ENCODE measurements around the gene TCF7L1.
A peak's percentile ranks its signal among the peaks of the same experiment; 100 is the strongest.
"Not testable (repeated sequence)": the region's sequence is repeated elsewhere in the genome, so short reads cannot be mapped to it uniquely, and the experiment has no call there.

Gene TCF7L1

GRCh38 chr2:85326406-85327159, 193.4 kb downstream of the TCF7L1 start:
- DNase-seq (ENCODE audit: low read depth): no peak

GRCh38 chr2:85327160-85327821, 194.1 kb downstream of the TCF7L1 start:
- no peak for DNase-seq (ENCODE audit: low read depth)

GRCh38 chr2:85327822-85328617, 194.8 kb downstream of the TCF7L1 start, which contains the start of gene TGOLN2:
Gene TGOLN2, minus strand, starts transcription at chr2:85327989. Its CDS starts 27 bp downstream, at chr2:85327962.
- DNase-seq (ENCODE audit: low read depth): peak; percentile 45

GRCh38 chr2:85329181-85329651, 196.0 kb downstream of the TCF7L1 start:
- no peak for DNase-seq (ENCODE audit: low read depth)

- not testable (repeated sequence) for DNase-seq (ENCODE audit: low read depth)
Observed at GRCh38 chr2:85329701-85330100, 196.5 kb downstream of the TCF7L1 start.

GRCh38 chr2:85330839-85331636, 197.8 kb downstream of the TCF7L1 start:
- DNase-seq (ENCODE audit: low read depth): no peak

- DNase-seq (ENCODE audit: low read depth): not testable (repeated sequence)
Observed at GRCh38 chr2:85333877-85334276, 200.7 kb downstream of the TCF7L1 start.

GRCh38 chr2:85334928-85335327, 201.7 kb downstream of the TCF7L1 start:
- DNase-seq (ENCODE audit: low read depth): no peak

- no peak for DNase-seq (ENCODE audit: low read depth)
Observed at GRCh38 chr2:85340034-85340892, 207.1 kb downstream of the TCF7L1 start.

GRCh38 chr2:85341269-85342029, 208.3 kb downstream of the TCF7L1 start:
- DNase-seq (ENCODE audit: low read depth): no peak

- no peak for DNase-seq (ENCODE audit: low read depth)
Observed at GRCh38 chr2:85342156-85342555, 209.0 kb downstream of the TCF7L1 start.

GRCh38 chr2:85343207-85343895, 210.2 kb downstream of the TCF7L1 start:
- not testable (repeated sequence) for DNase-seq (ENCODE audit: low read depth)

- DNase-seq (ENCODE audit: low read depth): no peak
Observed at GRCh38 chr2:85344356-85344954, 211.3 kb downstream of the TCF7L1 start.

- DNase-seq (ENCODE audit: low read depth): no peak
Observed at GRCh38 chr2:85347599-85347998, 214.4 kb downstream of the TCF7L1 start.

- DNase-seq (ENCODE audit: low read depth): no peak
Observed at GRCh38 chr2:85353876-85354285, 220.7 kb downstream of the TCF7L1 start.

GRCh38 chr2:85354286-85355072, 221.3 kb downstream of the TCF7L1 start, which contains the start of the genes ELMOD3 and RETSAT:
Gene ELMOD3, plus strand, starts transcription at chr2:85354769. Its CDS starts 2,430 bp downstream, at chr2:85357199.
Gene RETSAT, minus strand, starts transcription at chr2:85354528. Its CDS starts 21 bp downstream, at chr2:85354507.
- DNase-seq (ENCODE audit: low read depth): peak; percentile 98

GRCh38 chr2:85355073-85355410, 221.8 kb downstream of the TCF7L1 start:
- DNase-seq (ENCODE audit: low read depth): no peak

GRCh38 chr2:85355521-85355920, 222.3 kb downstream of the TCF7L1 start:
- DNase-seq (ENCODE audit: low read depth): no peak
